ENCODE data around the gene SPAG16.

- TF ChIP-seq CTCF (IDR thresholded peaks at IDR 0.05 in 4 of 5, conservative IDR thresholded peaks at IDR 0.05 in 1 of 5) (no peak), POLR2A (IDR thresholded peaks at IDR 0.05) (no peak)
These were observed 872.7 kb downstream of the SPAG16 start for GRCh38 chr2:214156971-214157370.
